Measurements from ENCODE around the gene DNAJB9. TPM values are rescaled to one million over a fixed set of nuclear protein-coding genes. Genes with fewer than 3 reads are reported as not detected.

DNAJB9 gene
- total RNA-seq, 1 donor from 2014 or later = 29.0 TPM

DNA sequence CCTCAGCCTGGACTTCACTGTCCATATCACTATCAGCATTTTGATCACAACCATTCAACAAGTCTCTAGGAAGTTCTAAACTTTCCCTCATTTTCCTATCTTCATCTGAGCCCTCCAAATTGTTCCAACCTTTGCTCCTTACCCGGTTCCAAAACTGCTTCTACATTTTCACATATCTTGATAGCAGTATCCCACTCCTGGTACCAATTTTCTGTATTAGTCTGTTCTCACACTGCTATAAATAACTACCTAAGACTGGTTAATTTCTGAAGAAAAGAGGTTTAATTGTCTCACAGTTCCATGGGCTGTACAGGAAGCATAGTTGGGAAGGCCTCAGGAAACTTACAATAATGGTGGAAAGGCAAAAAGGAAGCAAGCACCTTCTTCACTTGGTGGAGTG lies 12.1 kb upstream of the DNAJB9 start:
- no peak overlapping the region for H3K27ac Mint-ChIP-seq (ENCODE audit: unreplicated experiment)
- H3K4me3 Mint-ChIP-seq (ENCODE audit: unreplicated experiment) = no peak overlapping the region
- no peaks in the 10 kb centered on the region for H3K27me3 Mint-ChIP-seq (ENCODE audit: low read depth)
- peaks cover 20% of the 10 kb centered on the region for H3K36me3 Mint-ChIP-seq (ENCODE audit: low read depth)
- TF ChIP-seq, protein P1, sequence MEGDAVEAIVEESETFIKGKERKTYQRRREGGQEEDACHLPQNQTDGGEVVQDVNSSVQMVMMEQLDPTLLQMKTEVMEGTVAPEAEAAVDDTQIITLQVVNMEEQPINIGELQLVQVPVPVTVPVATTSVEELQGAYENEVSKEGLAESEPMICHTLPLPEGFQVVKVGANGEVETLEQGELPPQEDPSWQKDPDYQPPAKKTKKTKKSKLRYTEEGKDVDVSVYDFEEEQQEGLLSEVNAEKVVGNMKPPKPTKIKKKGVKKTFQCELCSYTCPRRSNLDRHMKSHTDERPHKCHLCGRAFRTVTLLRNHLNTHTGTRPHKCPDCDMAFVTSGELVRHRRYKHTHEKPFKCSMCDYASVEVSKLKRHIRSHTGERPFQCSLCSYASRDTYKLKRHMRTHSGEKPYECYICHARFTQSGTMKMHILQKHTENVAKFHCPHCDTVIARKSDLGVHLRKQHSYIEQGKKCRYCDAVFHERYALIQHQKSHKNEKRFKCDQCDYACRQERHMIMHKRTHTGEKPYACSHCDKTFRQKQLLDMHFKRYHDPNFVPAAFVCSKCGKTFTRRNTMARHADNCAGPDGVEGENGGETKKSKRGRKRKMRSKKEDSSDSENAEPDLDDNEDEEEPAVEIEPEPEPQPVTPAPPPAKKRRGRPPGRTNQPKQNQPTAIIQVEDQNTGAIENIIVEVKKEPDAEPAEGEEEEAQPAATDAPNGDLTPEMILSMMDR (IDR thresholded peaks at IDR 0.05) = no peak
- peaks cover 20% of the 10 kb centered on the region for H3K9me3 Mint-ChIP-seq (ENCODE audit: low read depth)
- H3K4me1 Mint-ChIP-seq (ENCODE audit: low read depth) = peaks cover 9% of the 10 kb centered on the region
- DNase-seq (ENCODE audit: low spot score) = no peak

DNA sequence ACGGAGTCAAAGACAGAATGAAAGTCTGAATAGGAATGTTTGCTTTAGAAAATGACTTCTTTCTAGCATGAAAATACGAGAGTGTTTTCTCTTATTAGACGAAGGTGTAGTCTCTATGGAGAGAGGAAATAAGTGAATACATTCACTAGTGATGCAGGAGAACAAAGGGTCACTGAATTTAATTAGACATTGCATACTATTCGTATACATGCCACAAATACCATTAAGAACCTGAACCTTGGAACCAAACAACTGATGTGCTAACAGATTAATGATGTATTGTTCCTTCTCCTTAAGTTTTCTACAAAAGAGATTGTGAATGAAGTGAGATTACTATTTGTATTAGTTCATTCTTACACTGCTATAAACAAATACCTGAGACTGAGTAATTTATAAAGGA lies 10.4 kb upstream of the DNAJB9 start:
- Mint-ChIP-seq H3K27ac (ENCODE audit: unreplicated experiment) (peak overlapping the region; percentile 19), H3K27me3 (ENCODE audit: low read depth) (no peaks in the 10 kb centered on the region)
- TF ChIP-seq, protein P1 (IDR thresholded peaks at IDR 0.05) = no peak

DNA sequence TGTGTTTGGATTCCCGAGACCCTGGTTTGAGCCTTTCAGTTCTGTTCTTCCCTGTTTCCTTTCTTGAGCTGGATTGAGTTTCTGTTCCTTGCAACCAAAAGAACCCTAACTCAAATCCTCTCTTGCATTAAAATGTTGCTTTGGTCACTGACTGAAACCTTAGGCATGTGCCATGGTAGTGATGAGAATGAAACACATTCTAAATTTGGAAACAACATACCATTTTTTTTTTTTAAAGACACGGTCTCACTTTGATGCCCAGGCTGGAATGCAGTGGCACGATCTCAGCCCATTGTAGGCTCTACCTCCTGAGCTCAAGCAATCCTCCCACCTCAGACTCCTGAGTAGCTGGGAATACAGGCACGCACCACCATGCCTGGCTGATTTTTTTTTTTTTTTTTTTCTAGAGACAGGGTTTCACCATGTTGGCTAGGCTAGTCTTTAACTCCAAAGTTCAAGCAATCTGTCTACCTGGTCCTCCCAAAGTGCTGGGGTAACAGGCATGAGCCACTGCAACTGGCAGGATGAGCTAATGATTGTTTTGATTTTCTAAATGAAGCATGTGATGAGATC lies 8.5 kb upstream of the DNAJB9 start:
- TF ChIP-seq, protein P1 (IDR thresholded peaks at IDR 0.05) = no peak
- peaks cover 20% of the 10 kb centered on the region for H3K9me3 Mint-ChIP-seq (ENCODE audit: low read depth)
- peaks cover 21% of the 10 kb centered on the region for H3K36me3 Mint-ChIP-seq (ENCODE audit: low read depth)
- no peak overlapping the region for H3K27ac Mint-ChIP-seq (ENCODE audit: unreplicated experiment)
- H3K4me3 Mint-ChIP-seq (ENCODE audit: unreplicated experiment) = no peak overlapping the region
- DNase-seq (ENCODE audit: low spot score) = no peak
- no peaks in the 10 kb centered on the region for H3K27me3 Mint-ChIP-seq (ENCODE audit: low read depth)
- peaks cover 9% of the 10 kb centered on the region for H3K4me1 Mint-ChIP-seq (ENCODE audit: low read depth)

More for the DNA sequence above, 10.4 kb upstream of the DNAJB9 start:
- no peak overlapping the region for H3K4me3 Mint-ChIP-seq (ENCODE audit: unreplicated experiment)
- H3K9me3 Mint-ChIP-seq (ENCODE audit: low read depth) = peaks cover 20% of the 10 kb centered on the region
- DNase-seq (ENCODE audit: low spot score) = no peak
- peaks cover 21% of the 10 kb centered on the region for H3K36me3 Mint-ChIP-seq (ENCODE audit: low read depth)
- H3K4me1 Mint-ChIP-seq (ENCODE audit: low read depth) = peaks cover 9% of the 10 kb centered on the region

DNA sequence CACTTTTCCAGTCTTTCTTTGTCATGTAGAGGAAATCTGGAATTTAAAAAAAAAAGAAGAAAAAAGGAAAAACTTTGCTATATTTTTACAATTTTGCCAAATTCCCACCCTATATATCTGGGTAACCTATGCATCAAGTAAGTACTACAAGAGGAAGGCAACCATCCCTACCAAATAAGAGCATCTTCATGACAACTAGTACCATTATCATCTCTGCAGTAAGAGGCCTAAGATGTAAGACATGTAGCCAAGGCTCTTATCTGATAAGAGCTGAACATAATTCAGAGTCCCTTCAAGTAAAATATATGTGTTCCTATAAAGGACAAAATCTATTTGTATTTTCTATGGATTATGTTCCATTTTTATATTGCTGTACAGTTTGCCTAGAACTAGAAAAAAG lies 3.7 kb upstream of the DNAJB9 start:
- TF ChIP-seq, protein P1 (IDR thresholded peaks at IDR 0.05) = no peak
- Mint-ChIP-seq H3K4me3 (ENCODE audit: unreplicated experiment) (no peak overlapping the region), H3K4me1 (ENCODE audit: low read depth) (peaks cover 36% of the 10 kb centered on the region), H3K36me3 (ENCODE audit: low read depth) (peaks cover 10% of the 10 kb centered on the region), H3K27me3 (ENCODE audit: low read depth) (no peaks in the 10 kb centered on the region), H3K27ac (ENCODE audit: unreplicated experiment) (no peak overlapping the region), H3K9me3 (ENCODE audit: low read depth) (no peaks in the 10 kb centered on the region)
- no peak for DNase-seq (ENCODE audit: low spot score)

DNA sequence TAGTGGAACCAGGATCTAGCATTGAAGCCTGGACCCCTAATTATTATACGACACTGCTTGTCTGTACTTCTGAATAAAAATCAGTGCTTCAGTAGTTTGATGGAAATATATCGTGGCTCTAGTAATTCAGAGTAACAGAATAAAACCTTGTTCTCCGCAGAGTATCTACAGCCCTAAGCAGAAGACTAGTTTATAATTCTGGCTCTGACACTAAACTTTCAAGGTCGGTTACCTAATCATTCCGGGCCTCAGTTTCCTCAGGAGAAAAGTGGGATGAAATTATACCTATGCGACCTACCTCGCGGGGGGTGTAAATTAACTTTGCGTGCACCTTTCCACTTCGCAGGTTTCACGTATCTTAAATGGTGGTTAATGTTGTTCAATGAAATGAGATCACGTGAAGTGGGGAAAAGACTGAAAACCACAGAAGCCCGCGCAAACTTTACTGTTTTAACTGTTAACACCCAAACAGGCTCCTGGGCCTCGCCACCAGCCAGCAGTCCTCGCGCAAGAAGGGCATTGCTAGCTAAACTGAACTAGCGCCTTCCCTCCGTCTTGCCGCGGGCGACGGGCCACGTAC lies 783 bp upstream of the DNAJB9 start:
- DNase-seq (ENCODE audit: low spot score) = no peak
- peaks cover 45% of the 10 kb centered on the region for H3K4me1 Mint-ChIP-seq (ENCODE audit: low read depth)
- no peaks in the 10 kb centered on the region for H3K9me3 Mint-ChIP-seq (ENCODE audit: low read depth)
- no peaks in the 10 kb centered on the region for H3K27me3 Mint-ChIP-seq (ENCODE audit: low read depth)
- H3K27ac Mint-ChIP-seq (ENCODE audit: unreplicated experiment) = peak overlapping the region; percentile 100
- H3K4me3 Mint-ChIP-seq (ENCODE audit: unreplicated experiment) = peak overlapping the region; percentile 98
- H3K36me3 Mint-ChIP-seq (ENCODE audit: low read depth) = peaks cover 14% of the 10 kb centered on the region
- TF ChIP-seq, protein P1 (IDR thresholded peaks at IDR 0.05) = no peak

All from chondrocyte (in vitro differentiated cells).